Activated gamma-delta T cell treated with anti-CD3 and anti-CD28 coated beads, Interleukin-2, amount 50 U/mL, for 16 hours (primary cell): ENCODE measurements around the gene GATC.

ENCODE experiments used
- DNase-seq: peaks from one replicate; pipeline ENCODE4 v3.0.0-alpha.2; 2020; ENCODE audit warnings: low read depth

GATC gene, protein sequence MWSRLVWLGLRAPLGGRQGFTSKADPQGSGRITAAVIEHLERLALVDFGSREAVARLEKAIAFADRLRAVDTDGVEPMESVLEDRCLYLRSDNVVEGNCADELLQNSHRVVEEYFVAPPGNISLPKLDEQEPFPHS

DNA sequence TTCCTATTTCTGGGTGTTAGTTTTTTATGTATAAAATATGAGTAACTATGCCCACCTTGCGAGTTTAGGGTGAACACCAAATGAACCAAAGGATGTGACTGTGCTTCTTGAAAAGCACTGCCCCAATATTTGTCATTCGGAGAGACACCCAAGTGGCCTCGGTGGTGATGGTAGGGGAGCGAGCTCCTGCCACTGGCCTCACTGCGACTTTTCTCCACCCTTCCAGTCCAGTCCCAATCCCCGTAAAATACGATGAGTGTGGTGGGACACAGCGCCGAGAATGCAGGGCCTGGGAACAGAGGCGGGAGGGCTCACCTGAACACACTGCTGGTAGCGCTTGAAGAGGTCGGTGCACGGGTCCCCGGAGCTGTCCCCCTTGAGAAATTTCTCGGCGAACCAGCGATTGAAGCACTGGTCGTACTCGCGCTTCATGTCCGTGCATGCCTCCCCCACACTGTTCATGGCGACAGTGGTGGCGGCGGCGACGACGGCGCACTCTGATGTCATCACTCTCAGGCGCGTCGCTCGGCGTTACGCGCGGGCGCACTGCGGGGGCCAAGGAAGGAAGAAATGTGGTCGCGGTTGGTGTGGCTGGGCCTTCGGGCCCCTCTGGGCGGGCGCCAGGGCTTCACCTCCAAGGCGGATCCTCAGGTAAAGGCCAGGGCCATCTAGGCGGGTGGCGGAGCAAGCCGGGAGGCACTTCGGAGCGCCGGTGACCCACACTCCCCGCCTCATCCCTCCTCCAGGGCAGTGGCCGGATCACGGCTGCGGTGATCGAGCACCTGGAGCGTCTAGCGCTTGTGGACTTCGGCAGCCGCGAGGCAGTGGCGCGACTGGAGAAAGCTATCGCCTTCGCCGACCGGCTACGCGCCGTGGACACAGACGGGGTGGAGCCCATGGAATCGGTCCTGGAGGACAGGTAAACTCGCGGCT, at the start of gene GATC, which contains the start of gene TRIAP1:
Gene GATC, plus strand, starts transcription at position 534 of the 933 bp plus-strand sequence. Its CDS starts 37 bp downstream, at position 571.
Gene TRIAP1, minus strand, starts transcription at position 474 of the 933 bp plus-strand sequence. Its CDS starts 12 bp downstream, at position 462.
- DNase-seq, result peak; percentile 78

DNA sequence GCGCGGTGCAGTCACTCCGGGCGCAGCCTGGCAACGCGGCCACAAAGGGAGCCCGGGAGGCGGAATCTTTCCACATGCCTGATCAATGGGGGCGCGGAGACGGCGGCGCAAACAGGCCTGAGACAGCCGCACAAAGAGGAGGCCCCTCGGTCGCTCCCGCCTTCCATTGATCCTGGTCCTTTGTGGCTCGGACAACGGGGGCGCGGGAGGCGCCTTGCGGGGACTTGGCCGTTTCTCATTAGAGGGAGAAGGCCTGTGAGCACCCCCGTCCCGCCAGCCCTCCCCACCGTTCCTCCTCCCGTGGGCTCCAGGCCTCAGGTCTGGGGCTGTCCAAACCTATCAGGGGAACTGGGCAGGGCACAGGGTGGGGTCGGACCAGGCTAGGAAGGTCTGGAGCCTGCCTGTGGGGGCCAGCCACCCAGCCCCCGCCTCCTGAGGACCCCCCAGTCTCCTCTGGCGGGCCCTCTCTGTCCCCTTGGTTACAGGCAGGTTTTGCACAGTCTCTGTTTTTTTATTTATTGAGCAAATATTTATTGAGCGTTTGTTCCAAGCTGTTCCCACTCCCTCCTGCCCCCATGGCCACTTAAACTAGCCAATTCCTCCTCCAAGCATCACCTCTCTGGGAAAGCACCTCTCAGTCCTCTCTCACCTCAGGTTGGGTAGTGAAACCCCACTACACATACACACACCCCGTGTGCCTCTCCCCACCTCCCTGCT, 48.3 kb upstream of the GATC start:
- no peak for DNase-seq

DNA sequence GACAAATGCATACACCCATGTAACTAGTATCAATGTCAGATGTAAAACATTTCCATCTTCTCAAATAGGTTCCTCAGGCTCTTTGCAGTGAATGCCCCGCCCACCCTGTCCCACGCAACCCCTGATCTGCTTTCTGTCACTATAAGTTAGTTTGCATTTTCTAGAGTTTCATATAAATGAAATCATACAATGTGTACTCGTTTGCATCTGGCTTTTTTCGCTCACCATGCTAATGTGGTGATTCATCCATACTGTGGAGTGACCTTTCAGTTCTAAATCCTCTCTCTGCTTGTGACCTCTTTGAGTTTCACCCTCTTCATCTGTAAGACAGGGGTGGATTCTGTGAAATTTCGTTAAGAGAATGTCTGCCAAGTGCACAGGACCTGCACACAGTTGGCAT, 46.7 kb upstream of the GATC start:
- no peak for DNase-seq

DNA sequence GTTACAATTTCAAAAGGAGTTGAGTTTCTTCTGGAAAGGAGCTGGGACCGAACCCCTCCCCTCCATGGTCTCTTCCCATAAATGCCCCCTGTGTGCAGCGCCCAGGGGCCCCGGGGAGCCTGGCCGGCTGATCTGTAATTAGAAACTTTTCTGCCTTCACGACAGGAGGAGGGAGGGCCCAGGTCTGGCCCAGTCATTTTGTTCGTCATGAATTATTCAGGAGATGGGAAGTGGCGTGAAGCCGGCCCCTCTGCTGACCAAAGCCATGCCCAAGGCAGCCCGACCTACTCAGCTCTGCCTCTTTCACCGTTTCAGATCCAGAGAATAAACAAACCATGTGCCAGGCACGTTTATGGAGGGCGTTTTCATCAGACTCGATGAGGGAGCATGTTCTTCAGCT, 44.0 kb upstream of the GATC start:
- no peak for DNase-seq

DNA sequence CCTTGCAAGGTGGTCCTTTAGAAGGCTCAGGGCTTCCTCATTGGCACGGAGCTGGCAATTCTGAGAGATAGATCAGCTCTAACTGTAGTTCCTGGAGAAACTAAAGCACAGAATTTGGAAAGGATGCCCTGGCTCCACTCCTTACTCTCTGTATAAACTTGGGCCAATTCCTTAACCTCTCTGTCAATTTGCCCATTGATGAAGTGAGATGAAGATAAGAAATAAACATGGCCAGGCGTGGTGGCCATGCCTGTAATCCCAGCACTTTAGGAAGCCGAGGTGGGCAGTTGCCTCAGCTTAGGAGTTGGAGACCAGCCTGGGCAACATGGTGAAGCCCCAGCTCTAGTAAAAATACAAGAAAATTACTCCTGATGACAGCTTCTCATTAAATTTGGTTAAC, 42.4 kb upstream of the GATC start:
- DNase-seq, result no peak

DNA sequence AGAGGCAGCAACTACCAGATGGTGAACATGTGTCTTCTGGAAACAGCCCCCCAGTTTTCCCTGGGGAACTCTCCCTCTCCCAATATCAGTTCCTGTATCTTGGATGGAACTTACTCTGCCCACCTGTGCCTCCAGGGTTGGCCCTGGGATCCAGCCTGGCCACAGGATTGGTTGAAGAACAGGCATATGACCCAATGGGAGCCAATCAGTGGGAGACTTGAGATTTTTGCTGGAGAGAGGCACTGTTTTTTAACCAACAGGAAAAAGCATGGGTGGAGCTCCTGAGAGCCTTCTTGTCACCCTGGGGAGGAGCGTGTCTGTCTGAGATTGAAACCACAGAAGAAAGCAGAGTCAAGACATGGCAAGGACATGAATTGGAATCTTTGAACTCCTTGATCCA, 42.0 kb upstream of the GATC start:
- no peak for DNase-seq

DNA sequence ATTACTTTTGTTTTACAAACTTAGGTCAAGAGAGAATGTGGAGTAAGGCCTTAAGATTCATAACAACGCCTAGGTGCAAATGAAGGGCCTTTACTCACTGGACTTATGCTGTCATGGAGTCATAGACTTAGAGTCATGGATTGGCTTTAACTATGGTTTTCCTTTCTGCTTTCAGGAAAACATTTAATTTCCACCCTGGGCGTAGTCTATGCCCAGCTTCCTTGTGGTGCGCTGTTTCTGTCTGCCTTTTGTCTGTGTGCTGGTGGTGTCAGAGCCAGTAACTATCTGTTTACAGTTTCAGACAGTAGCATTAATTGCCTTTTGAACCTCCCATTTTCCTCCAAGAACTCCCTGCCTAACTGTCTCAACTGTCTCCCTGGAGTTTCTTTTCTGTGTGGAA, 40.2 kb upstream of the GATC start:
- DNase-seq, result no peak

DNA sequence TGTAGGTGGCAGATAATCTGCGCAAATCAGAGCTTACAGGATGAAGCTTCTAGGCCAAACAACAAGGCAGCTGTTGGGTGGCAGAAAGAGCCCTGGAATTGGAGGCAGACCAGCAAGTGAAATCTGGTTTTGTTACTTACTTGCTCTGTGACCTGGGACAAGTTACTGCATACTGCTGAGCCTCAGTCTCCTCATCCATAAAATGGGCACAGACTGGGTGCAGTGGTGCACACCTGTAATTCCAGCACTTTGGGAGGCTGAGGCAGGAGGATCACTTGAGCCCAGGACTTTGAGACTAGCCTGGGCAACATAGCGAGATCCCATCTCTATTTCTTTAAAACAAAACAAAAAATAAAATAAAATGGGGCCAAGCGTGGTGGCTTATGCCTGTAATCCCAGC, 39.7 kb upstream of the GATC start:
- DNase-seq, result no peak

DNA sequence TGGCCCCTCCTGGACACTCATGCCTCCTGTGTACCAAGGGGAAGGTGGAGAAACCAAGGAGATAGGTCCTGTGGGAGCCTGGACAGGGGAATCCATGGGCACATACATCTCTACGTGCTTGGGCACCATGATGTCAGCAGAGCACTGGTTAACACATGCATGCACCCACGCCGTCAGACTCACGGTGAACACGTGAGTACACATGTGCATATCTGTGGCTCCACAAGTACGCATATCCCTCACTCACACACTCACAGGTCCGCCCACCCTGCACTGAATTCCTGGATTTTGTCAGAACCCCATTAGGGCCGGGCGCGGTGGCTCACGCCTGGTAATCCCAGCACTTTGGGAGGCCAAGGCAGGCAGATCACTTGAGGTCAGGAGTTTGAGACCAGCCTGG, 37.5 kb upstream of the GATC start:
- no peak for DNase-seq

DNA sequence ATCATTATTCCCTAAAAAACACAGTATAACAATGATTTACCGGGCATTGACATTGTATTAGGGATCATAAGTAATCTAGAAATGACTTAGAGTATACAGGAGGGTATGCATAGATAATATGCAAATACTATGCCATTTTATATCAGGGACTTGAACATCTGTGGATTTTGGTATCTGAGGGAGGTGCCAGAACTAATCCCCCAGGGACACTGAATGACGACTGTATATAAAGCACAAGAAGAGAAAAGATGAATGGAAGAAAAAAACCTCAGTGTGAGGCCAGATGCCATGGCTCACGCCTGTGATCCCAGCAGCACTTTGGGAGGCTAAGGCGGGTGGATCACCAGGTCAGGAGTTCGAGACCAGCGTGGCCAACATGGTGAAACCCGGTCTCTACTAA, 33.8 kb upstream of the GATC start:
- no peak for DNase-seq

DNA sequence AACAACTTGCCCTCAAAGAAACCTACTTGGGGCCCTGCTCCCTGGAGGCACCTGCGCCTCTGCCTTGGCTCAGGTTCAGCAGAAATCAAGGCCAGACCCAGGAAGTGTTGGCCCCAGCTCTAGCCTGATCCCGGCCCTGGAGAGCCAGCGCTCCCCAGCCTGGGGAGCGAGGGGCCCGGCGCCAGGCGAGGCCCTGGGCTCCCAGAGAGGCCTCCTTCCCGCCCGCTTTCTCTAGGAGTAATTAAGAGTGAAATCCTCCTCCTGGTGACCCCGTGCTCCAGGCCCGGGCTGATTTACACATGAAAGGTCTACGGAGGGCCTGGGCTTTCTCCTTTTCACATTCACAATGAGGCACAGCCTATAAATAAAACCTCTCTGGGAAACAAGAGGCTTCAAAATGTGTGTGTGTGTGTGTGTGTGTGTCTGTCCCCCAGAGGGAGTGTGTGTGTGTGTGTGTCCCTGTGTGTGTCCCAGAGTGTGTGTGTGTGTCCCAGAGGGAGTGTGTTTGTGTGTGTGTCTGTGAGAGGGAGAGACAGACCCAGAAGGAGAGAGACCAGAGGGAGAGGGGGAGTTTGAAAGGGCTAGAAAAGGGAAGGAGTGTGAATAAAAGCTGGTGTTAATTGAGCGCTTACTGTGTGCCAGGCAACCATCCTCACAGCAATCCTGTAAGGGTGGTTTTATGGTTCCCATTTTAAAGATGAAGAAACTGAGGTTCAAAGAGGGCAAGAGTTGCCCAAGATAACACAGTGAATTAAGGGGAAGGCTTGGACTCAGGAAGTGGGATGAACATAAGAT, 32.1 kb upstream of the GATC start:
- DNase-seq, result no peak

DNA sequence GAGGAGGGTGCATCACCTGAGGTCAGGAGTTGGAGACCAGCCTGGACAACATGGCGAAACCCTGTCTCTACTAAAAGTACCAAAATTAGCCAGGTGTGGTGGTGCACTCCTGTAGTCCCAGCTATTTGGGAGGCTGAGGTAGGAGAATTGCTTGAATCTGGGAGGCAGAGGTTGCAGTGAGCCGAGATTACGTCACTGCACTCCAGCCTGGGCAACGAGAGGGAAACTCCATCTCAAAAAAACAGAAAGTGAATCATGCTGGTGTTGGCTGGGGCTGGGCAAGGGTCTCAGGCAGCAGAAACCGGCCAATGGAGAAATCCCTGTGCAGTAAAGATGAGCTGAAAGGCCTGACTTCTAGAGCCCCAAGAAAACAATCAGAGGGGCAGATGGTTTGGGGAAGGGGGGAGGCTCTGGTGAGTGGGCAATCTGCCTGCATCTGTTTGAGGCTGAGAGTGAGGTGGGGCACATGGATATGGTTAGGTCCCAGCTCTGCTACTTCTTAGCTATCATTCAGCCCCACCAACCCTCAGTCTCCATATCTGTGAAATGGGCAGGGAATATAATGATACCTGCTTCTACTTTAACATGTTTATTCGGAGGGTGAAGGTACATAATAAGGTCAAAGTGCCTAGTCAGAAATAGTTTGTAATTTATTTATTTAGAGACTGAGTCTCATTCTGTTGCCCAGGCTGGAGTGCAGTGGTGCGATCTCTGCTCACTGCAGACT, 29.6 kb upstream of the GATC start:
- DNase-seq, result no peak

DNA sequence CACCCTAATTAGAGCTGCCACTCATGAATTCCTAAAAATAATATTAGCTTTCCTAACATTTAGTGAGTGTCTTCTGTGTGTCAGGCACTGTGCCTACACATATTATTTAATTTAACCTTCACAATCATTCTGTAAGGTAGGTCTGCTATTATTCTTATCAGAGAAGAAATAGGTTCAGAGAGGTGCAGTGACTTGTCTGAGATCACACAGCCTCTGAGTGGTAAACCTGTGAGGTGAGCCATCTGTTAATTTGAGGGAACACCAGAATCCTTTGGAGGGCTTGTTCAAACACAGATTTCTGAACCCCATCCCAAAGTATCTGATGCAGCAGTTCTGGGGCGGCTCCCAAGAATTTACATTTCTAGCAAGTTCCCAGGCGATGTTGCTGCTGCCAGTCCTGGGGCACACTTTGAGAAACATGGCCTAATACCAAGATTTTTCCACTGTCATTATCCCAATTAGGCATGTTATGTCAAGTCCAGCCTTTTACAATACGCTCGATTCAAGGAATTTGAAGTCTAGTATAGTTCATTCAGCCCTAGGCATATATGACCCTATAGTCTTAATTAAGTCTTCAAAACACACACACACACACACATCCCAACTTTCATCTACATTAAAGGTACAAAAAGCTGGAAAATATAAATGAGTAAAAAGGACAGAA, 28.2 kb upstream of the GATC start:
- no peak for DNase-seq

DNA sequence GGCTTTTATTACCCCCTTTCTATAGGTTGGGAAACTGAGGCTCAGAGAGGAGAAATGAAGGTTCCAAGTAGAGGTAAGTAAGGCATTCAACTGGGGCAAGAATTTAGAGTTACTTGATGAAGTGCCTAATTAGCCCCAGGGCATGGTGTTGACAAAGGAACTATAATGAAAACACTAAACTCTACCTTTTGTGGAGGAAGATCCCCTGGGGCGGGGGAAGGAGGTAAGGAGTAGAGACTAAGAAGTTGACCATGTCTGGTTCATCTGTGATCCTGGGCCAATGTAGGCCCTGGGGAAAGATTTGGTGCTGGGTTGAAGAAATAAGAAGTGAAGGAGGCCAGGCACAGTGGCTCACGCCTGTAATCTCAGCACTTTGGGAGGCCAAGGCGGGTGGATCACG, 24.5 kb upstream of the GATC start:
- DNase-seq, result no peak

DNA sequence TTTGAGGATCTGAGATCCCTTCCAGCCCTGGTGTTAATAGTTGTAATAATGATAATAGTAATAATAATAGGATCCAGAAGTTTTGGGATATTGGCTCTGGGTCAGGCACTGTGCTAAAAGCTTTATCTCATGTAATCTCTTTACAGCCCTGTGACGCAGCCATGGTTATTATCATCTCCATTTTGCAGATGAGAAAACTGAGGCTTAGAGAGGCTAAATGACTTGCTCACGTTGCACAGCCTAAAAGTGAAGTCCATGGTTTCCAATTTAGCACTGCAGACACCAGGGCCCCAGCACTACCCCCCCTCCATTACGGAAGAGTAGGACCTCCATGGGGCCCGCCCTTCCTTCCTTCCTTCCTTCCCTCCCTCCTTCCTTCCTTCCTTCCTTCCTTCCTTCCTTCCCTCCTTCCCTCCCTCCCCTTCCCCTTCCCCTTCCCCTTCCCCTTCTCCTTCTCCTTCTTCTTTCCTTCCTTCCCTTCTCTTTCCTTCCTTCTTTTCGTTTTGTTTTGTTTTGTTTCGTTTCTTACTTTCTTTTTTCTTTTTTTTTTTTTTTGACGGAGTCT, 23.3 kb upstream of the GATC start:
- no peak for DNase-seq

DNA sequence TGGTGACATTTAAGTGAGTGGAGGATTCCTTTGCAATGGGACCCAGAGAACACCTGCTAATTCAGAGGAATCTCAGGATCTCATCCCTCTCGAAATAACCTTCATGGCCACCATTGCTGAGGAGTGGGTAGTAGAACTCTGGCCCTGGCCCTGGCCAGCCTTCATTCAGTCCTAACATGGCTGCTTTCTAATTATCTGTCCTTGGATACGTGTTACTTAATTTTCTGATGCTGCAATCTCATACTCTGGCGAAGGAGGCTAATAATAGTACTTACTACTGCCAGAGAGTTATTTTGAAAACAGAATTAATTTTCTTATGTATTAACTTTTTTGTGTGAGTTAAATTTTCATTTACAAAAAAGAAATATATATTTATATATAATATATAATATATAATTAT, 20.4 kb upstream of the GATC start:
- DNase-seq, result no peak

DNA sequence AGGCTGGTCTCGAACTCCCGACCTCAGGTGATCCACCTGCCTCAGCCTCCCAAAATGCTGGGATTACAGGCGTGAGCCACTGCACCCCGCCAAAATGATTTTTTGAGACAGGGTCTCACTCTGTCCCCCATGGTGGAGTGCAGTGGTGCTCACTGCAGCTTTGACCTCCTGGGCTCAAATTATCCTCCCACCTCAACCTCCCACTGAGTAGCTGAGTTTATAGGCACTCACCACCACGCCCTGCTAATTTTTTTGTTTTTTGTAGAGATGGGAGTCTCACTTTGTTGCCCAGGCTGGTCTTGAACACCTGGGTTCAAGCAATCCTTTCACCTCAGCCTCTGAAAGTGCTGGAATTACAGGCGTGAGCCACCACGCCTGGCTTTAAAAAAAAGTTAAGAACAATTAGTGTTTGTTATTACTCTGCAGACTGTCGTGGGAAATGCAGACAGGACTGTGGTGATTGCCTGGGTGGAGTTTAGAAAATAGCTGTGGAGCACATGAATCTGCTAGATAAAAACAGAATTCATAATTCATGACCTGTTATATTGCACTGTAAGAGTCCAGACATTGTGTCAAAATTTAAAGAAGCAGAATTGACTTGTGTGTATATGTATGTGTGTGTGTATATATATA, 17.5 kb upstream of the GATC start:
- no peak for DNase-seq

DNA sequence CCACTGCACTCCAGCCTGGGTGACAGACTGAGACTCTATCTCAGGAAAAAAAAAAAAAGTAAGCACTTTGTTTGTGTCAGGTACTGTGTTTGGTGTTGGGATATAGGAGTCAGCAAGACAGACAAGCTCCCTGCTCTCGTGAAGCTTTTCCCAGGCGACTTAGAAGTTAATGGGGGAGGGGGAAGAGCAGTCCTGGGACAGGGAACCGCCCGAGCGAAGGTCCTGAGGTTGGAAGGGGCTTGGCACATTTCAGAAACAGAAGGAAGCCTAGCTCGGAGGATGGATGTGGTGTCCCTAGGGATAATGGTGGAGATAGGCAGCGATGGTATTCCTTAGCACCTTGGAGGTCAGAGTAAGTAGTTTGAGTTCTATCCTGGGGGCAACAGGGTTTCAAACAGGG, 16.9 kb upstream of the GATC start:
- DNase-seq, result no peak

DNA sequence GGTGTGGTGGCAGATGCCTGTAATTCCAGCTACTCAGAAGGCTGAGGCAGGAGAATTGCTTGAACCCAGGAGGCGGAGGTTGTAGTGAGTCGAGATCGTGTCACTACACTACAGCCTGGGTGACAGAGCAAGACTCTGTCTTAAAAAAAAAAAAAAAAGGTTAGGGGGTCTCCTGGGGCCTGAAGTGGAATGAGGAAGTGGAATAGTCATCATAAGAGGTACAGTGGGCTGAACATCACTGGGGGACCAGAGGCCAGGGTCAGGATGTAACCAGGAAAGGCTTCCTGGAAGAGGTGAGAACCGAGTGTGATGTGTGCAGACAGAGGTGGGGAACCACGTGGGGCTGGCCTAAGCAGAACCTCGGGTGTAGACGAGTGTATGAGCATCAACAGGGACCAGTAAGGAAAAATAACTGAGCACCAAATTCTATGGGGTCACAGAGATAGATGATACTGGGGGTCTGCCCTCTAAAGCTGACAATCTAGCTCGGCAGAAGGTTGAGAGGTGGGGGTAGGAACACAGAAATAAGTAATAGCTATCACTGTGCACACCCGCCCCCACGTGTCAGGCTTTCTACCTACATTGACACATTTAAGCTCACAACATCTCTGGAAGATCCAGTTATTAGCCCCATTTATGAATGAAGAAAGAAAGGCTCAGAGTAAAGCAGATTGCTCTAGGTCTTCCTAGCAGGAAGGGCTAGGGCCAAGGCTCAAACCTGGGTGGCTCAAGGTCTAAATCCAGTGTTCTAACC, 13.3 kb upstream of the GATC start:
- DNase-seq, result no peak
